WERI-Rb-1 (cell line): ENCODE results near the gene DUSP8.

ENCODE experiments used
- DNase-seq: peaks from one replicate; pipeline ENCODE4 v3.0.0-alpha.2; 2020
- H3K27ac ChIP-seq: fragments of 250-450 bp; sonication (Bioruptor Pico); 2 replicates; pipeline ENCODE4 v1.5.1; 2020; ENCODE audit warnings: mild to moderate bottlenecking, moderate library complexity
- H3K27me3 ChIP-seq: fragments of 250-450 bp; sonication (Bioruptor Pico); 2 replicates; pipeline ENCODE4 v1.5.1; 2021; ENCODE audit warnings: mild to moderate bottlenecking, low read depth, moderate library complexity; ENCODE audit not compliant: insufficient read depth, severe bottlenecking
- H3K36me3 ChIP-seq: fragments of 250-450 bp; sonication (Bioruptor Pico); 2 replicates; pipeline ENCODE4 v1.5.1; 2020; ENCODE audit warnings: mild to moderate bottlenecking, moderate library complexity
- H3K4me3 ChIP-seq: 2 replicates; pipeline ENCODE4 v1.5.1; 2011; ENCODE audit warnings: low read depth, mild to moderate bottlenecking, control low read depth, low read length
- H3K9me3 ChIP-seq: fragments of 250-450 bp; sonication (Bioruptor Pico); 2 replicates; pipeline ENCODE4 v1.5.1; 2021; ENCODE audit warnings: mild to moderate bottlenecking, moderate library complexity; ENCODE audit not compliant: severe bottlenecking
- TF ChIP-seq, protein P1 (sequence below): IDR thresholded peaks from 2 replicates; pipeline ENCODE4 v1.5.1; 2011; ENCODE audit warnings: low read depth, mild to moderate bottlenecking, control low read depth, inconsistent platforms, low read length

DUSP8 gene

DNA sequence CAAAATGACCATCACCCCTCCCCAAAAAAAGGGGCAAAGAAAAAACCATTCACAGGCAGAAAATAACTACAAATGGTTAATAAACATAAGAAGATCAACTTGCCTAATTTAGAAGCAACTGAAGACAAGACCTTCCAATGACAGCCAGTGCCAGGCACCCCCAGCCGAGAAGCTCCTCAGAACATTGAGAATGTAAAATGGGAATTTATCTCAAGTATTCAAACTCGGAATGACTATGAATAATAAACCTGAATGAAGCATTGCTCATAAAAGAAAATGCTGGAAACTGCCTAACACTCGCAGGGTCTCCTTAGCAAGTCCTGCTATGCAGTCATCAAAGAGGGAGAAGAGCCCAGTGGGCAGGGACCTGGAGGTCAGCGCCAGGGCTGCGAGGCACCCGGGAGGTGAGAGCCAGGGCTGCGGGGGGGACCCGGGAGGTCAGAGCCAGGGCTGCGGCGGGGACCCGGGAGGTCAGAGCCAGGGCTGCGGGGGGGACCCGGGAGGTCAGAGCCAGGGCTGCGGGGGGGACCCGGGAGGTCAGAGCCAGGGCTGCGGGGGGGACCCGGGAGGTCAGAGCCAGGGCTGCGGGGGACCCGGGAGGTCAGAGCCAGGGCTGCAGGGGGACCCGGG is 62.3 kb downstream of the DUSP8 start:
- Histone ChIP-seq H3K4me3 (no peak overlapping the region), H3K27ac (no peak overlapping the region), H3K9me3 (no peaks in the 10 kb centered on the region), H3K27me3 (no peaks in the 10 kb centered on the region), H3K36me3 (no peaks in the 10 kb centered on the region)
- DNase-seq: no peak
- TF ChIP-seq, protein P1, sequence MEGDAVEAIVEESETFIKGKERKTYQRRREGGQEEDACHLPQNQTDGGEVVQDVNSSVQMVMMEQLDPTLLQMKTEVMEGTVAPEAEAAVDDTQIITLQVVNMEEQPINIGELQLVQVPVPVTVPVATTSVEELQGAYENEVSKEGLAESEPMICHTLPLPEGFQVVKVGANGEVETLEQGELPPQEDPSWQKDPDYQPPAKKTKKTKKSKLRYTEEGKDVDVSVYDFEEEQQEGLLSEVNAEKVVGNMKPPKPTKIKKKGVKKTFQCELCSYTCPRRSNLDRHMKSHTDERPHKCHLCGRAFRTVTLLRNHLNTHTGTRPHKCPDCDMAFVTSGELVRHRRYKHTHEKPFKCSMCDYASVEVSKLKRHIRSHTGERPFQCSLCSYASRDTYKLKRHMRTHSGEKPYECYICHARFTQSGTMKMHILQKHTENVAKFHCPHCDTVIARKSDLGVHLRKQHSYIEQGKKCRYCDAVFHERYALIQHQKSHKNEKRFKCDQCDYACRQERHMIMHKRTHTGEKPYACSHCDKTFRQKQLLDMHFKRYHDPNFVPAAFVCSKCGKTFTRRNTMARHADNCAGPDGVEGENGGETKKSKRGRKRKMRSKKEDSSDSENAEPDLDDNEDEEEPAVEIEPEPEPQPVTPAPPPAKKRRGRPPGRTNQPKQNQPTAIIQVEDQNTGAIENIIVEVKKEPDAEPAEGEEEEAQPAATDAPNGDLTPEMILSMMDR: no peak

GRCh38 chr11:1508986-1509385 is 63.1 kb downstream of the DUSP8 start:
- Histone ChIP-seq H3K36me3 (no peaks in the 10 kb centered on the region), H3K9me3 (no peaks in the 10 kb centered on the region), H3K27me3 (no peaks in the 10 kb centered on the region), H3K4me3 (no peak overlapping the region), H3K27ac (no peak overlapping the region)
- TF ChIP-seq, protein P1: no peak
- no peak for DNase-seq

GRCh38 chr11:1508491-1508891 is 63.6 kb downstream of the DUSP8 start:
- Histone ChIP-seq H3K27ac (no peak overlapping the region), H3K9me3 (no peaks in the 10 kb centered on the region), H3K36me3 (no peaks in the 10 kb centered on the region), H3K27me3 (no peaks in the 10 kb centered on the region), H3K4me3 (no peak overlapping the region)
- DNase-seq: no peak
- TF ChIP-seq, protein P1: no peak

DNA sequence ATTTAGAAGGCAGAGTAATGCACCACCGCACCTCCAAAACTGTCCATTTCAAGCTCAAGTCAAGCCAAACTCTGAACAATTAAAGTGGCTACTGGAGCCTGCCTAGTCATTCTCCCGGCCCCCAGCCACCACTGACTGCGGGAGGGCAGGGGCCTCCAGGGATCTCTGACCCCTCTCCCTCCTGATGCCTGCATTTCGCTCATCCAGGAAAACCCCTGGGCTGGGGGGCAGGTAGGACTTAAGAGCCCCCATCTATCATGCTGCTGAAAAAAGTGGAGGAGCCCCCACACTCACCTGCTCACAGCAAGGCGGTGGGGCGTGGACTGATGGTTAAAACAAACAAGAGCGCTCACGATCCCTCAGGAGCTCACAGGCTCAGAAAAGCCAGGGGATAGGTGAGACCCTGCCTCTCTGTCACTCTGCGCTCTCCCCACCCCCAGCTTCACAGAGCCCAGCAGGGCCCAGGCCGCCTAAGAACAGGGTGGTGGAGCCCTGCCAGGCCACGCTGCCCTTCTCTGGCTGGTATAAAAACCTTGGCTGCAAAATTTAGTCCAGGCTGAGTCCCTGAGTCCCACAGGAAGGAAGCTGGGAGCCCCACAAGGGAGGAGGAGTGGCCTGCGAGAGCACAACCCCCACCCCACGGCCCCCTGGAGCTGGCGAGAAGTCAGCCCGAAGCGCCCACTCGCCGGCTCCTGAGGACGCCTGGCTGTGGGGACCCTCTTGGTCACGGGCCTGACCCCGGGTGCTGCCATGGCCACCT is 64.5 kb downstream of the DUSP8 start:
- Histone ChIP-seq H3K4me3 (no peak overlapping the region), H3K27me3 (no peaks in the 10 kb centered on the region), H3K9me3 (no peaks in the 10 kb centered on the region), H3K27ac (no peak overlapping the region), H3K36me3 (no peaks in the 10 kb centered on the region)
- DNase-seq: no peak
- TF ChIP-seq, protein P1: no peak

DNA sequence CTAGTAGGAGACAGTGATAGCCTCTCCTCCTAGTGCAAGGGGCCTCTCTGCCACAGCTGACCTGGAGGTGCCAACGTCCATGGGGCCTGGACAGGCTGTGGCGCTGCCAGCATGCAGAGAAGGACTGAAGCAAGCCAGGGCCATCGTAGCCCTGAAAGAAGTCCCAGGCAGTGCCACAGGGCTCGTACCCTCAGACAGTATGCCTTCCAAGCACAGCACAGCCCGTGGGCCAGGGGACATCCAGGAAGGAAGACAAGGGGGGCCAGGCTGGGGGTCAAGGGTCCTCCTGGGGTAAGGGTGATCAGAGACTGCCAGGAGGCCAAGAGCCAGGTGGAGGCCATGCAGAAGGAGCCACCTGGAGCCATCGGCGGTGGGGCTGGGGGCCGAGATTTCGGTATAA is 65.1 kb downstream of the DUSP8 start:
- H3K36me3 ChIP-seq: no peaks in the 10 kb centered on the region
- no peaks in the 10 kb centered on the region for H3K27me3 ChIP-seq
- TF ChIP-seq, protein P1: no peak
- no peak for DNase-seq
- H3K9me3 ChIP-seq: no peaks in the 10 kb centered on the region
- H3K27ac ChIP-seq: no peak overlapping the region
- H3K4me3 ChIP-seq: no peak overlapping the region
